GM12864 (cell line): ENCODE measurements around the gene ORAI2.
"Not testable (repeated sequence)": the region's sequence is repeated elsewhere in the genome, so short reads cannot be mapped to it uniquely, and the experiment has no call there.

Experiments used
- DNase-seq: peaks from one replicate; pipeline ENCODE4 v3.0.0-alpha.2; 2011; ENCODE audit warnings: low read depth
- H3K4me3 ChIP-seq: 2 replicates; pipeline ENCODE4 v1.5.1; 2011; ENCODE audit warnings: mild to moderate bottlenecking, low read depth, low read length, control low read depth
- CTCF ChIP-seq: IDR thresholded peaks from 2 replicates; pipeline ENCODE4 v1.5.1; 2011; ENCODE audit warnings: low read depth, mild to moderate bottlenecking, moderate library complexity, low read length, control low read depth, inconsistent platforms; ENCODE audit errors: missing control alignments

Gene ORAI2

GRCh38 chr7:102454468-102454867, 21.1 kb downstream of the ORAI2 start:
- TF ChIP-seq CTCF: no peak
- no peak overlapping the region for H3K4me3 ChIP-seq
- DNase-seq: no peak

DNA sequence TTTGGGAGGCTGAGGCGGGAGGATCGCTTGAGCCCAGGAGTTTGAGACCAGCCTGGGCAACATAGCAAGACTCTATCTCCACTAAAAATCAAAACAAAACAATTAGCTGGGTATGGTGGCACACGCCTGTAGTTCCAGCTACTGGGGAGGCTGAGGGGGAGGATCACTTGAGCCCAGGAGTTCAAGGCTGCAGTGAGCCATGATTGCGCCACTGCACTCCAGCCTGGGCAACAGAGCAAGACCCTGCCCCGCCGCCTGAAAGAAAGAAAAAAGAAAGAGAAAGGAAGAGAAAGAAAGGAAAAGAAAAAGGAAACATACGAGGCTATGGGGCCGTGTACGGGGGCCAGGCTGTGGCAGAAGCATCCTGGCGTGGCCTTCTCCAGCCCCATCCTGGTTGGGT, 21.6 kb downstream of the ORAI2 start:
- not testable (repeated sequence) for DNase-seq, H3K4me3 ChIP-seq

- H3K4me3 ChIP-seq: no peak overlapping the region
- no peak for TF ChIP-seq CTCF
- no peak for DNase-seq
Observed at GRCh38 chr7:102455596-102455995, 22.2 kb downstream of the ORAI2 start.

DNA sequence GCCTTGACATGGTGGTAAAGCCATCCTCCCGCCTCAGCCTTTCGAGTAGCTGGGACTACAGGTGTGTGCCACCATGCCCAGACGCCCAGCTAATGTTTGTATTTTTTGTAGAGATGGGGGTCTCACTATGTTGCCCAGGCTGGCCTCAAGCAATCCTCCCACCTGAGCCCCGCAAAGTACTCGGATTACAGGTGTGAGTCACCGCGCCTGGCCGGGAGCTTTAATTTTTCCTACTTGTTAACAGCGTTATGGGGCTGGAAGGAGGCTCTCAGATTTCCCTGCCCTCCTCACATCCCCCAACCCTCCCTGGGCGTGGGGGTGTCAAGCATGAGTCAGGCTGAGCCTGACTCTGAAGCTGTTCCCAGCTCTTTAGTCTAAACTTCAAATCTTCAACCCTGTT, 23.0 kb downstream of the ORAI2 start:
- no peak for DNase-seq
- no peak for TF ChIP-seq CTCF
- H3K4me3 ChIP-seq: no peak overlapping the region

DNA sequence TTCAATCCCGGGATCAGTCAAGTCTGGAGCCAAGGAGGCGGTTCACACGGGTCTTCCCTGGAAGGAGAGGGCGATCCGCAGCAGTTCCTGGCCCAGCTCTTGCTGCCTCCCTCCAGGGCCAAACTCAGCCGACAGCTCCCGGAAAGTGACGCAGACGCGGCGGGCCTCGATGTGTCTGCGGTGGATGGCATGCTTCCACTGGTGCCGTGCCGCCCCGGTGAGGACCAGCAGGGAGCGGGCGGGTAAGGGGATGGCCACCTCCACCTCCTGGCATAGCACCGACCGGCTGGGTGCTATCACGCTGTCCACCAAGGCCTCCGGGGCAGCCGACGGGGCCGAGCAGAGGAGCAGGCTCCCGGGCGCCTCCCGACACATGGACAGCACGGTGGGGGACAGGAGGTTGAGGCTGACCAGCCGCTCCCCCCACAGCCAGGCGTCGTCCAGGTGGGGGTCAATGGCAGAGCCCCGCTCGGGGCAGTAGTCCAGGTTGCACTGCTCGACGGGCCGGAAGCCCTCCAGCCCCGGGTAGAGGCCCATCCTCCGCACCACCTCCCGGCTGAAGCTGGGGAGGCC, 24.1 kb downstream of the ORAI2 start:
- no peak for TF ChIP-seq CTCF
- no peak for DNase-seq
- H3K4me3 ChIP-seq: no peak overlapping the region

DNA sequence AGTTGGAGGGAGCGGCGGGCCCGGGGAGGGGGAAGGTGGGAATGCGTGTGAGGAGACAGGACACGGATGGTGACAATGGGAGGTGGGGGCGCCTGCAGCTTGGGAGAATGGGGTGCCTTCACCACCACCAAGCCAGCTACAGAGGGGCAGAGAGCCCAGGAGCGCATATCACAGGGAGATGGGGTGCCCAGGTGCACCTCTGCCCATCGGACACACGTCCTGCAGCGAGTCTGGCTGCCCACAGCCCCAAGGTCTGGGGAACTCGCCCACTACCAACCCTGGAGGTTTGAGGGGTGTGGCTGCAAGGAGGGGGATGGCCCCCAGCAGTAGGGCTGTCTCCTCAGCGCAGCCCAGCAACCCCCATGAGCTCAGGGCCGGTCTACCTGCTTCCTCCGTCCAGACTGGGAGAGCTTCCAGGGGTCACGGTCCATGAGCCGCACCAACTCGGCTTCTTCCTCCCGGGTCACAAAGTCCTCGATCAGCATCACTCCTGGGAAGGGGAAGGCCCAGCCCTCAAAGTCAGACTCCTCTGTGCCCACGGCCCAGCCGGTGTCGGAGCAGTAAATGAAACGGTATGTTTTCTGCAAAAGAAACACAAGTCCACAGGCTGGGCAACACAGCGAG, 26.0 kb downstream of the ORAI2 start:
- DNase-seq: no peak
- H3K4me3 ChIP-seq: no peak overlapping the region
- no peak for TF ChIP-seq CTCF

DNA sequence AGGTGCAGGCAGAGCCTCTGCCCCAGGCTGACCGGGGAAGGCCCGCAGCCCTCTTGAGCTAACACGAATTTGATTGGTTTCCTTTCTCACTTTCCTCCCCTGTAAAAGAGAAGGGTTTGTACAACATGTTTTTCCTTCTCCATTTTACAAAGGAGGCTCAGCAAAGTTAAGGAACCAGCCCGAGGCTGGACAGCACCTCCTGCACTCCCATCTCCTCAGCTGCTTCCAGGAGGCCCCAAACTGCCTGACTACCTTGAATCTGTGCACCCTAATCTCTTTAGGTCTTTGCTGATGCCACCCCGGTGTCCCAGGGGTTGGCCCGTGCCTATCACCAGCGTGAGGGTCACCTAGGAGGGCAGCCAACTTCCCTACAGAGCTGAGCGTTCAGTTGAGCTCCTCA, 27.1 kb downstream of the ORAI2 start:
- DNase-seq: no peak
- no peak overlapping the region for H3K4me3 ChIP-seq
- no peak for TF ChIP-seq CTCF
